ENCODE data around the gene NMNAT1. TPM values are rescaled to one million over a fixed set of nuclear protein-coding genes. Genes with fewer than 3 reads are reported as not detected.

The NMNAT1 gene
- total and polyA plus RNA-seq, 8 donors, result 11.4 to 19.6 (median 16.6) TPM

- H3K4me1 ChIP-seq, result peaks cover 17 to 35% of the 10 kb centered on the region in 2 donors
- peak; percentile 74 for ATAC-seq
- no peaks in the 10 kb centered on the region for H3K9me3 ChIP-seq
- DNase-seq, result peak in 2 of 4 donors; percentile 85
- H3K27me3 ChIP-seq, result no peaks in the 10 kb centered on the region
- intact Hi-C loops (cut with DNase I), result no loop called here
- no peak for TF ChIP-seq CTCF (IDR thresholded peaks at IDR 0.05)
- no peaks in the 10 kb centered on the region for H3K36me3 ChIP-seq
- H3K27ac ChIP-seq, result peak overlapping the region; percentile 80 to 87
- H3K4me3 ChIP-seq, result peak overlapping the region in 1 of 2 donors; percentile 10
Observed at GRCh38 chr1:9901148-9902059, 41.9 kb upstream of the NMNAT1 start.

GRCh38 chr1:9902060-9902452 is 41.2 kb upstream of the NMNAT1 start:
- Histone ChIP-seq H3K4me3 (no peak overlapping the region), H3K36me3 (no peaks in the 10 kb centered on the region), H3K4me1 (peaks cover 17 to 35% of the 10 kb centered on the region in 2 donors), H3K9me3 (no peaks in the 10 kb centered on the region), H3K27me3 (no peaks in the 10 kb centered on the region), H3K27ac (peak overlapping the region; percentile 41 to 80)
- intact Hi-C loops (cut with DNase I), result no loop called here
- ATAC-seq (no peak), DNase-seq (no peak)
- TF ChIP-seq CTCF (IDR thresholded peaks at IDR 0.05), result no peak

GRCh38 chr1:9903801-9904527 is 39.3 kb upstream of the NMNAT1 start:
- Histone ChIP-seq H3K27me3 (no peaks in the 10 kb centered on the region), H3K4me1 (peaks cover 25 to 51% of the 10 kb centered on the region in 2 donors), H3K27ac (no peak overlapping the region), H3K4me3 (no peak overlapping the region), H3K9me3 (no peaks in the 10 kb centered on the region), H3K36me3 (no peaks in the 10 kb centered on the region)
- ATAC-seq (no peak), DNase-seq (no peak)
- intact Hi-C loops (cut with DNase I), result no loop called here
- TF ChIP-seq CTCF (IDR thresholded peaks at IDR 0.05), result no peak

- H3K36me3 ChIP-seq, result no peaks in the 10 kb centered on the region
- peaks cover 29 to 53% of the 10 kb centered on the region in 2 donors for H3K4me1 ChIP-seq
- intact Hi-C loops (cut with DNase I), result no loop called here
- no peak overlapping the region for H3K4me3 ChIP-seq
- no peak overlapping the region for H3K27ac ChIP-seq
- DNase-seq, result no peak
- ATAC-seq, result no peak
- no peak for TF ChIP-seq CTCF (IDR thresholded peaks at IDR 0.05)
- no peaks in the 10 kb centered on the region for H3K27me3 ChIP-seq
- H3K9me3 ChIP-seq, result no peaks in the 10 kb centered on the region
Observed at GRCh38 chr1:9904596-9904995, 38.7 kb upstream of the NMNAT1 start.

- TF ChIP-seq CTCF (IDR thresholded peaks at IDR 0.05), result no peak
- no peak overlapping the region for H3K4me3 ChIP-seq
- H3K4me1 ChIP-seq, result peaks cover 25 to 49% of the 10 kb centered on the region in 2 donors
- DNase-seq (no peak), ATAC-seq (no peak)
- intact Hi-C loops (cut with DNase I), result no loop called here
- H3K9me3 ChIP-seq, result no peaks in the 10 kb centered on the region
- H3K36me3 ChIP-seq, result no peaks in the 10 kb centered on the region
- no peak overlapping the region for H3K27ac ChIP-seq
- H3K27me3 ChIP-seq, result no peaks in the 10 kb centered on the region
Observed at GRCh38 chr1:9905010-9905409, 38.3 kb upstream of the NMNAT1 start.

All from left lung (tissue), 10 donors.